PC-3 (cell line): ENCODE results near the gene CYP39A1. TPM values are rescaled to one million over a fixed set of nuclear protein-coding genes. Genes with fewer than 3 reads are reported as not detected.

Source experiments
- ATAC-seq: fragments of 200-7000 bp; cut with Tn5 transposase; 2 replicates; pipeline ENCODE4 v1.9.1; 2020; ENCODE audit warnings: mild to moderate bottlenecking, moderate library complexity
- BruUV-seq: library from RNA; stranded (reverse); fragments of 400-500 nt; replicated peaks from 2 replicates; lab custom pipeline; 2021; lab: Mats Ljungman, UMichigan
- CTCF ChIA-PET: fragments of 300-600 bp; sonication (Branson Sonifier 250); formaldehyde crosslinking; loops from one replicate; lab custom pipeline; 2022; ENCODE audit warnings: antibody characterized with exemption; lab: Charles Lee
- POLR2A ChIA-PET: fragments of 300-600 bp; sonication (Branson Sonifier 250); formaldehyde crosslinking; loops from one replicate; lab custom pipeline; 2022; ENCODE audit warnings: antibody characterized with exemption; ENCODE audit not compliant: unreplicated experiment; lab: Charles Lee
- DNase-seq: peaks from one replicate; pipeline ENCODE4 v3.0.0-alpha.2; 2015
- H2AFZ ChIP-seq: fragments of 300-600 bp; sonication (generic); 2 replicates; pipeline ENCODE4 v1.6.0; 2016; ENCODE audit warnings: antibody characterized with exemption, low read length
- H3F3A ChIP-seq: fragments of 300-600 bp; sonication (generic); one replicate; pipeline ENCODE4 v1.6.0; 2017; ENCODE audit warnings: antibody characterized with exemption, low read length, control low read depth, mild to moderate bottlenecking; ENCODE audit not compliant: unreplicated experiment
- H3K27ac ChIP-seq: fragments of 300-600 bp; sonication (generic); 2 replicates; pipeline ENCODE4 v1.5.1; 2016; ENCODE audit warnings: mild to moderate bottlenecking, low read length
- H3K27me3 ChIP-seq: fragments of 300-600 bp; sonication (generic); 2 replicates; pipeline ENCODE4 v1.6.1; 2016; ENCODE audit warnings: low read length, mixed read lengths
- H3K36me3 ChIP-seq: fragments of 300-600 bp; sonication (generic); 2 replicates; pipeline ENCODE4 v1.6.1; 2016; ENCODE audit warnings: low read depth, mixed run types, low read length, mixed read lengths
- H3K4me1 ChIP-seq: fragments of 300-600 bp; sonication (generic); 2 replicates; pipeline ENCODE4 v1.5.1; 2016; ENCODE audit warnings: low read length; ENCODE audit not compliant: insufficient read depth
- H3K4me2 ChIP-seq: fragments of 300-600 bp; sonication (generic); 2 replicates; pipeline ENCODE4 v1.6.0; 2016; ENCODE audit warnings: low read length
- H3K4me3 ChIP-seq: fragments of 300-600 bp; sonication (generic); 2 replicates; pipeline ENCODE4 v1.5.1; 2016; ENCODE audit warnings: mild to moderate bottlenecking, low read length, mixed read lengths
- H3K79me2 ChIP-seq: fragments of 300-600 bp; sonication (generic); 2 replicates; pipeline ENCODE4 v1.6.1; 2017; ENCODE audit warnings: low read length, mixed read lengths
- H3K9ac ChIP-seq: fragments of 300-600 bp; sonication (generic); 2 replicates; pipeline ENCODE4 v1.6.0; 2016; ENCODE audit warnings: mild to moderate bottlenecking, low read length
- H3K9me2 ChIP-seq: fragments of 300-600 bp; sonication (generic); replicated peaks from 2 replicates; pipeline ENCODE4 v1.6.1; 2016; ENCODE audit warnings: mixed run types, low read length, mixed read lengths
- H3K9me3 ChIP-seq: fragments of 300-600 bp; sonication (generic); 2 replicates; pipeline ENCODE4 v1.6.1; 2016; ENCODE audit warnings: low read length, mixed read lengths
- H4K20me1 ChIP-seq: fragments of 300-600 bp; sonication (generic); 2 replicates; pipeline ENCODE4 v1.6.1; 2016; ENCODE audit warnings: low read length, mixed read lengths
- CTCF ChIP-seq: fragments of 300-600 bp; sonication (generic); conservative IDR thresholded peaks from 2 replicates; pipeline ENCODE4 v1.5.1; 2017; ENCODE audit warnings: antibody characterized with exemption, low read depth, mild to moderate bottlenecking, low read length
- EZH2 ChIP-seq: fragments of 300-600 bp; sonication (generic); IDR thresholded peaks from one replicate; pipeline ENCODE4 v1.6.1; 2017; ENCODE audit warnings: antibody characterized with exemption, mild to moderate bottlenecking, low read length; ENCODE audit not compliant: unreplicated experiment
- EZH2phosphoT487 ChIP-seq: fragments of 300-600 bp; sonication (generic); IDR thresholded peaks from 2 replicates; pipeline ENCODE4 v1.6.1; 2018; ENCODE audit warnings: mild to moderate bottlenecking, antibody characterized with exemption, low read length, borderline replicate concordance
- intact Hi-C: fragments of 100-400 bp; cut with micrococcal nuclease; formaldehyde crosslinking; loops from 2 replicates; pipeline ENCODE4 v1.9.0; 2023
- total RNA-seq: library from RNA; depleted of rRNA; stranded (reverse); fragments of >200 nt; gene quantifications from 2 replicates; pipeline ENCODE4 v1.2.3, GENCODE V29; 2014

CYP39A1 gene
- total RNA-seq, 1 experiment from 2014 or later: 0.66 TPM

GRCh38 chr6:46674410-46674809 is 21.8 kb upstream of the CYP39A1 start:
- H3K4me2 ChIP-seq: no peak overlapping the region
- no peaks in the 10 kb centered on the region for H3K9me3 ChIP-seq
- ChIA-PET POLR2A (no interaction called here), CTCF (interaction anchor here (0.5 kb wide), 1 partner anchor 240 kb away, joined by 3 read pairs; no protein-coding TSS in a partner anchor)
- no TSS peak for BruUV-seq
- no peaks in the 10 kb centered on the region for H3K27me3 ChIP-seq
- H3K27ac ChIP-seq: no peak overlapping the region
- no peak overlapping the region for H3K4me3 ChIP-seq
- no peak for DNase-seq
- H3K4me1 ChIP-seq: no peaks in the 10 kb centered on the region
- no peak overlapping the region for H2AFZ ChIP-seq
- ATAC-seq: no peak
- H3K9me2 ChIP-seq: no peaks in the 10 kb centered on the region
- H3K9ac ChIP-seq: no peak overlapping the region
- H4K20me1 ChIP-seq: no peaks in the 10 kb centered on the region
- TF ChIP-seq EZH2phosphoT487 (no peak), EZH2 (no peak), CTCF (no peak)
- no peaks in the 10 kb centered on the region for H3K36me3 ChIP-seq
- H3K79me2 ChIP-seq: no peaks in the 10 kb centered on the region
- intact Hi-C loops: no loop called here
- no peaks in the 10 kb centered on the region for H3F3A ChIP-seq

GRCh38 chr6:46667377-46667776 is 14.8 kb upstream of the CYP39A1 start:
- CTCF ChIA-PET: no interaction called here
- Histone ChIP-seq H4K20me1 (no peaks in the 10 kb centered on the region), H3F3A (no peaks in the 10 kb centered on the region), H3K9ac (no peak overlapping the region), H3K4me3 (no peak overlapping the region), H3K9me2 (no peaks in the 10 kb centered on the region), H3K27me3 (no peaks in the 10 kb centered on the region), H3K27ac (no peak overlapping the region), H3K4me1 (no peaks in the 10 kb centered on the region), H2AFZ (no peak overlapping the region), H3K9me3 (no peaks in the 10 kb centered on the region), H3K36me3 (no peaks in the 10 kb centered on the region), H3K4me2 (no peak overlapping the region), H3K79me2 (no peaks in the 10 kb centered on the region)
- ATAC-seq: no peak
- POLR2A ChIA-PET: no interaction called here
- TF ChIP-seq EZH2: no peak
- intact Hi-C loops: no loop called here
- no peak for DNase-seq
- BruUV-seq: no TSS peak

GRCh38 chr6:46661483-46661882 is 8.9 kb upstream of the CYP39A1 start:
- no peaks in the 10 kb centered on the region for H3K79me2 ChIP-seq
- no peaks in the 10 kb centered on the region for H3F3A ChIP-seq
- H4K20me1 ChIP-seq: no peaks in the 10 kb centered on the region
- H2AFZ ChIP-seq: no peak overlapping the region
- H3K4me2 ChIP-seq: no peak overlapping the region
- DNase-seq: no peak
- intact Hi-C loops: no loop called here
- no TSS peak for BruUV-seq
- CTCF ChIA-PET: no interaction called here
- TF ChIP-seq CTCF (no peak), EZH2phosphoT487 (no peak), EZH2 (no peak)
- no peaks in the 10 kb centered on the region for H3K4me1 ChIP-seq
- H3K36me3 ChIP-seq: no peaks in the 10 kb centered on the region
- H3K27me3 ChIP-seq: no peaks in the 10 kb centered on the region
- H3K9me2 ChIP-seq: no peaks in the 10 kb centered on the region
- no peak overlapping the region for H3K4me3 ChIP-seq
- no peaks in the 10 kb centered on the region for H3K9me3 ChIP-seq
- no peak for ATAC-seq
- POLR2A ChIA-PET: no interaction called here
- no peak overlapping the region for H3K9ac ChIP-seq
- H3K27ac ChIP-seq: no peak overlapping the region
